ENCODE data around the gene RPL28. TPM values are rescaled to one million over a fixed set of nuclear protein-coding genes. Genes with fewer than 3 reads are reported as not detected.

The RPL28 gene
- total and polyA plus RNA-seq, 2 of the 13 experiments (the other 11 are each of a cell fraction or from before 2014, with no cell fraction given) = 105 to 420 TPM

DNA sequence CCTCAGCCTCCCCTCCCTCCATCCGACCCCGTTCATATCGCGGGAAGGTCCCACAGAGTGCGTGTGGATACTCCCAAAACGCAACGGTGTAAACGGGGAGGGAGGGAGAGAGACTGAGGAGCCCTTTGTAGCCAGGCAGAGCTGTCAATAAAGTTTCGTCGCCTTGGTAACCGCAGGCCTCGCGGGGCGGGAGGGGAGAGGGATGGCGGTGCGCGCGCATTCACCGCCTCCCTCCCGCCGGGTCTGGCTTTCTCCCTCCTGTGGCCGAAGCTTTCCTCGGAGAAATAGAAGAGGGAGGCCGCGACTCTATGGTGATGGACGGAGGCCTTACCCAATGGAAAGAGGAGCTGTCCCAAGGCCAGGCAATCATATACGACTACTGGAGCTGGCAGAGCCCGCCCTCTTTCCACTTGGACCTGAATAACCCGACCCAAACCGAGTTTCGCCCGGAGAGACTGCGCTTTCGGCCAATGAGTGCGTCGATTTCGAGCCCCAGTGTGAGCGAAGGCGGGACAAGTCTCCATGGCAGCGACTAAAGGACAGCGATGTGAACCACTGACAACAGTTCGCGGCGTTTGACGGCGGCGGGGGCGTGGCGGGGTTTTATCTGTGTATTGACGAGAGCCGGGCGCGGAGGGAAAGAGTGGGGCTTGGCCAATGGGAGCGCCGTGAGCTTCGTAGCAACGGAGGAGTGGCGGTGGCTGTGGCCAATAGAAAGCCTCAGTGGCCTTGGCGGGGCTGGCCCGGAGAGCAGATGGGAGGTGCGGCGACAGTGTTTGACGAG, 46.4 kb upstream of the RPL28 start, which contains the start of gene KMT5C (continued):
- no peak for TF ChIP-seq ZNF724P (CRISPR knock-in tag; IDR thresholded peaks at IDR 0.05; ENCODE audit: borderline replicate concordance)
- no peak; the same call in 1 of the 2 replicates for TF ChIP-seq ZFP91 (CRISPR knock-in tag; IDR thresholded peaks at IDR 0.05; ENCODE audit: borderline replicate concordance)
- no peak for TF ChIP-seq ZNF296 (CRISPR knock-in tag; conservative IDR thresholded peaks at IDR 0.05)
- no peak for TF ChIP-seq POGZ (CRISPR knock-in tag; IDR thresholded peaks at IDR 0.05)
- no peak for TF ChIP-seq SRSF1 (optimal IDR thresholded peaks at IDR 0.05; ENCODE audit: low read depth, low read length)
- TF ChIP-seq SALL2 (CRISPR knock-in tag; IDR thresholded peaks at IDR 0.05) = no peak
- TF ChIP-seq BCL3 (CRISPR knock-in tag; IDR thresholded peaks at IDR 0.05) = no peak
- TF ChIP-seq TGIF2 (CRISPR knock-in tag; IDR thresholded peaks at IDR 0.05) = 0 out of 2 replicates have a peak, but pooled peaks have one; percentile 76
- peak; percentile 96 for TF ChIP-seq NFYB (CRISPR knock-in tag; IDR thresholded peaks at IDR 0.05)
- no peak for TF ChIP-seq PAX8 (CRISPR knock-in tag; IDR thresholded peaks at IDR 0.05; ENCODE audit: borderline replicate concordance)
- TF ChIP-seq ZSCAN29 (CRISPR knock-in tag; conservative IDR thresholded peaks at IDR 0.05) = peak; percentile 71; the same call in 1 of the 2 replicates
- TF ChIP-seq SNRNP70 (IDR thresholded peaks at IDR 0.05; ENCODE audit: low read depth, low read length) = no peak
- TF ChIP-seq ZNF263 (CRISPR knock-in tag; IDR thresholded peaks at IDR 0.05) = no peak
- TF ChIP-seq, protein P1, sequence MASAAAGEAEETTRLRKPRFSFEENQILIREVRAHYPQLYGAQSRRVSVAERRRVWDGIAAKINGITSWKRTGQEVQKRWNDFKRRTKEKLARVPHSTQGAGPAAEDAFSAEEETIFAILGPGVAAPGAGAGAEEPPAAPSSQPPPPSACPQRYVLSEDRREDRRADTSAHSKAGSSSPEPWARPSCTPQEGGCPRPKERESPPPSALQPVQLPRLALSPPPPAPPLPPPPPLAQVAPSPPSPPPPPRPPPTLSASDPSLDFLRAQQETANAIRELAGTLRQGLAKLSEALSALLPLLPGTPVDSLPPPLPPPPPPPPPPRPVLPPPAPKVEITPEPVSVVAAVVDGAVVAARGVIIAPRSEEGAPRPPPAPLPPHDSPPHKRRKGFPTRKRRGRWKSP (CRISPR knock-in tag; IDR thresholded peaks at IDR 0.05) = no peak
- TF ChIP-seq AHDC1 (CRISPR knock-in tag; IDR thresholded peaks at IDR 0.05; ENCODE audit: borderline replicate concordance) = no peak
- TF ChIP-seq ZBTB49 (CRISPR knock-in tag; IDR thresholded peaks at IDR 0.05; ENCODE audit: borderline replicate concordance) = no peak

Data from HepG2 (cell line).